Measurements from ENCODE around the gene INPPL1. TPM values are rescaled to one million over a fixed set of nuclear protein-coding genes. Genes with fewer than 3 reads are reported as not detected.

INPPL1 gene
- total and polyA plus RNA-seq, 7 donors: 30.0 to 195 (median 77.1) TPM

- TF ChIP-seq POLR2A (IDR thresholded peaks at IDR 0.05): no peak
- TF ChIP-seq EP300 (IDR thresholded peaks at IDR 0.05): no peak
- TF ChIP-seq POLR2AphosphoS5 (IDR thresholded peaks at IDR 0.05): no peak
- no peak for TF ChIP-seq CTCF (IDR thresholded peaks at IDR 0.05)
- H3K27ac ChIP-seq: no peak overlapping the region
- H3K4me3 ChIP-seq: peak overlapping the region in 2 of 4 donors; percentile 10 to 18
- intact Hi-C loops (cut with DNase I): loop anchor here (5.0 kb wide), 1 partner anchor 168 kb away; no protein-coding TSS in a partner anchor
- H3K27me3 ChIP-seq: peaks cover 30 to 80% (median 51%) of the 10 kb centered on the region in 3 donors
- peaks cover 0 to 31% (median 26%) of the 10 kb centered on the region in 4 donors for H3K4me1 ChIP-seq
- WGBS, 2 donors: 8 to 13% methylated on average over 46 of the region's 46 CpGs
- H3K36me3 ChIP-seq: no peaks in the 10 kb centered on the region
- no peaks in the 10 kb centered on the region for H3K9me3 ChIP-seq
- DNase-seq: no peak
These were observed 20.0 kb downstream of the INPPL1 start for GRCh38 chr11:72244361-72245262.

GRCh38 chr11:72245263-72245816 is 20.8 kb downstream of the INPPL1 start:
- H3K4me1 ChIP-seq: peaks cover 0 to 24% (median 20%) of the 10 kb centered on the region in 4 donors
- peaks cover 30 to 81% (median 51%) of the 10 kb centered on the region in 3 donors for H3K27me3 ChIP-seq
- TF ChIP-seq EP300 (IDR thresholded peaks at IDR 0.05): no peak
- no peak for TF ChIP-seq CTCF (IDR thresholded peaks at IDR 0.05)
- TF ChIP-seq POLR2A (IDR thresholded peaks at IDR 0.05): no peak
- TF ChIP-seq POLR2AphosphoS5 (IDR thresholded peaks at IDR 0.05): no peak
- DNase-seq: no peak
- no peak overlapping the region for H3K27ac ChIP-seq
- intact Hi-C loops (cut with DNase I): no loop called here
- WGBS, 2 donors: 14 to 16% methylated on average over 19 of the region's 19 CpGs
- H3K36me3 ChIP-seq: no peaks in the 10 kb centered on the region
- H3K9me3 ChIP-seq: no peaks in the 10 kb centered on the region
- H3K4me3 ChIP-seq: no peak overlapping the region

- intact Hi-C loops (cut with DNase I): no loop called here
- Histone ChIP-seq H3K9me3 (no peaks in the 10 kb centered on the region), H3K36me3 (no peaks in the 10 kb centered on the region), H3K4me1 (peaks cover 0 to 18% (median 10%) of the 10 kb centered on the region in 4 donors), H3K27me3 (peaks cover 29 to 69% (median 31%) of the 10 kb centered on the region in 3 donors), H3K27ac (no peak overlapping the region), H3K4me3 (no peak overlapping the region)
- no peak for DNase-seq
- WGBS, 2 donors: 37 to 38% methylated on average over 2 of the region's 2 CpGs
- TF ChIP-seq CTCF (IDR thresholded peaks at IDR 0.05): no peak
- no peak for TF ChIP-seq EP300 (IDR thresholded peaks at IDR 0.05)
- no peak for TF ChIP-seq POLR2AphosphoS5 (IDR thresholded peaks at IDR 0.05)
- TF ChIP-seq POLR2A (IDR thresholded peaks at IDR 0.05): no peak
These were observed 23.0 kb downstream of the INPPL1 start for GRCh38 chr11:72247584-72247983.

GRCh38 chr11:72249961-72250360 is 25.4 kb downstream of the INPPL1 start:
- WGBS, 2 donors: 81 to 85% methylated on average over 5 of the region's 5 CpGs
- H3K27me3 ChIP-seq: peaks cover 6 to 49% (median 7%) of the 10 kb centered on the region in 3 donors

More at GRCh38 chr11:72249961-72250360, 25.4 kb downstream of the INPPL1 start:
- TF ChIP-seq EP300 (IDR thresholded peaks at IDR 0.05) (no peak), CTCF (IDR thresholded peaks at IDR 0.05) (no peak), POLR2A (IDR thresholded peaks at IDR 0.05) (no peak), POLR2AphosphoS5 (IDR thresholded peaks at IDR 0.05) (no peak)
- DNase-seq: no peak
- H3K4me1 ChIP-seq: peaks cover 0 to 2% (median 0%) of the 10 kb centered on the region in 4 donors
- no peaks in the 10 kb centered on the region for H3K36me3 ChIP-seq
- no peak overlapping the region for H3K4me3 ChIP-seq
- H3K9me3 ChIP-seq: no peaks in the 10 kb centered on the region
- H3K27ac ChIP-seq: no peak overlapping the region
- intact Hi-C loops (cut with DNase I): no loop called here

Measured in sigmoid colon (tissue), 7 donors.